ENCODE data around the gene ACP3.
"Not testable (repeated sequence)": the region's sequence is repeated elsewhere in the genome, so short reads cannot be mapped to it uniquely, and the experiment has no call there.

The ACP3 gene, protein sequence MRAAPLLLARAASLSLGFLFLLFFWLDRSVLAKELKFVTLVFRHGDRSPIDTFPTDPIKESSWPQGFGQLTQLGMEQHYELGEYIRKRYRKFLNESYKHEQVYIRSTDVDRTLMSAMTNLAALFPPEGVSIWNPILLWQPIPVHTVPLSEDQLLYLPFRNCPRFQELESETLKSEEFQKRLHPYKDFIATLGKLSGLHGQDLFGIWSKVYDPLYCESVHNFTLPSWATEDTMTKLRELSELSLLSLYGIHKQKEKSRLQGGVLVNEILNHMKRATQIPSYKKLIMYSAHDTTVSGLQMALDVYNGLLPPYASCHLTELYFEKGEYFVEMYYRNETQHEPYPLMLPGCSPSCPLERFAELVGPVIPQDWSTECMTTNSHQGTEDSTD

DNA sequence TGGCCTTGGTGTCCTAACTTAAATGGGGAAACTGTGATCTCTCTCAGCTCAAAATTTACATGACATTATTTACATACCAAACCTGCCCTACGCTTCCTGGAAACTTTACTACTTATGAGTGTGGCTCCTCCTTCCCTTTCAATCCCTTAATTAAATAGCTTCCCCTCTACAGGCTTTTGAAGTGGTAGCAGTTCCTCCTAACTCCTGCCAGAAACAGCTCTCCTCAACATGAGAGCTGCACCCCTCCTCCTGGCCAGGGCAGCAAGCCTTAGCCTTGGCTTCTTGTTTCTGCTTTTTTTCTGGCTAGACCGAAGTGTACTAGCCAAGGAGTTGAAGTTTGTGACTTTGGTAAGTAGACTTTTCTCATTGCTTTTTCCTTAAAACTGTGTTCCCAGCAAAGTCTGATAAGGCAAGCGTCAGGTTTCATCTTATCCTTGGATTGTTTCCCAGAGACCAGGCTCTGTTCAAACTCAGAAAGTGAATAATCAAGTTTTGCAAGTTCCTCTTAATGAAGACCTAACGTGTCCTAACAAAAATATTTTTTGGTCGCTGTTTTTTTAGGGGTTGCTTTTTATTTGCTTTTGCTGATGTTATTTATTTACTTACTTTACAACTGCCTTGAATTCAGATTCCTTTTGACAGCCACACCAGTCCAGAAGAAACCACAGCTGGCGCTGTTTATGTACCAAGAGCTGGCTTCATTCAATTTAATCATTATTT, at the start of gene ACP3:
TSS of gene ACP3 (plus strand) at position 179 of the 720 bp plus-strand sequence. CDS start at position 229, 50 bp downstream.
- no peak for DNase-seq

DNA sequence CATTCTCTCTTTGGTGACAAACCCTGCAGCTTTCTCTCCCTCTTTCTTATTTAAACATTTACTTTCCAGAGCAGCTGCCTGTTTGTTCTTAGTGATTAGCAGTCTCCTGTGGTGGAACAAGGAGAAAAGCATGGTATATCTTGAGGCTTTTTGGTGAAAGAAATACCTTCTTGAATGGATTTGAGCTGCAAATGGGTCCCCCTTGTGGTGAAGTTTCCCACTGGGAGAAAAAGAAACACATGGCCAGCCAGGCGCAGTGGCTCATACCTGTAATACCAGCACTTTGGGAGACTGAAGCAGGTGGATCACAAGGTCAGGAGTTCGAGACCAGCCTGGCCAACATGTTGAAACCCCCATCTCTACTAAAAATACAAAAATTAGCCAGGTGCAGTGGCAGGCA, 48.3 kb upstream of the ACP3 start:
- no peak for DNase-seq

DNA sequence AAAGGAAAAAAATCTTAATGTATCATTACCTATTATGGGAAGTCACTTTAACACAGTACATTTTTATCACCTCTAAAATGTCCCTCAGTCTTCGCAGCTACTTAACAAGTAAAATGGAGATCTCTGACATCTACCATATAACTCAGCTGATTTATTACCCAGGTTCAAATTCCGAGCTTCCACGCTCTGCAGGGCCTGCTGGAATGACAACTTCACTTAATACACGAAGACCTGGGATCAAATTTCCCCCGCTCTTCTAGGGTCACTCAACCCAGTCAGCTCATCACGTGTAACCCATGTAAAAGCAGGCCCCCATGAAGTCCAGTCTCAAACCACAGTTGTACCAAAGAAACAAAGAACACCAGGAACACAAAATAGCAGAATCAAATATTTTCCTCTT, 44.2 kb upstream of the ACP3 start:
- no peak for DNase-seq

DNA sequence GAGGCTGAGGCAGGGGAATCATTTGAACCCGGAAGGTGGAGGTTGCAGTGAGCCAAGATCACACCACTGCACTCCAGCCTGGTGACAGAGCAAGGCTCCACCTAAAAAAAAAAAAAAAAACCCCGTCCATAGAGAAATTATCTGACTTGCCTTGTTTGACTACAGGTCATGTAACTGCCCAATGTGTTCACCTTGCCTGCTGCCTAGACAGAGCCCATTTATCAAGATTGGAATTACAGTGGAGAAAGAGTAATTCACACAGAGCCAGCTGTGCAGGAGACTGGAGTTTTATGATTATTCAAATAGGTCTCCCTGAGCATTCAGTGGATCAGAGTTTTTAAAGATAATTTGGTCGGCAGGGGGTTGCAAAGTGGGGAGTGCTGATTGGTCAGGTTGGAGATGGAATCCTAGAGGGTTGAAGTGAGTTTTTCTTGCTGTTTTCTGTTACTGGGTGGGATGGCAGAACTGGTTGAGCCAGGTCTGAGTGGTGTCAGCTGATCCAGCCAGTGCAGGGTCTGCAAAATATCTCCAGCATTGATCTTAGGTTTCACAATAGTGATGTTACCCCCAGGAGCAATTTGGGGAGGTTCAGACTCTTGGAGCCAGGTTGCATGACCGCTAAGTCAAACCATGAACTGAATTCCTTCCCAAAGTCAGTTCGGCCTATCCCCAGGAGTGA, 40.8 kb upstream of the ACP3 start:
- DNase-seq = no peak

DNA sequence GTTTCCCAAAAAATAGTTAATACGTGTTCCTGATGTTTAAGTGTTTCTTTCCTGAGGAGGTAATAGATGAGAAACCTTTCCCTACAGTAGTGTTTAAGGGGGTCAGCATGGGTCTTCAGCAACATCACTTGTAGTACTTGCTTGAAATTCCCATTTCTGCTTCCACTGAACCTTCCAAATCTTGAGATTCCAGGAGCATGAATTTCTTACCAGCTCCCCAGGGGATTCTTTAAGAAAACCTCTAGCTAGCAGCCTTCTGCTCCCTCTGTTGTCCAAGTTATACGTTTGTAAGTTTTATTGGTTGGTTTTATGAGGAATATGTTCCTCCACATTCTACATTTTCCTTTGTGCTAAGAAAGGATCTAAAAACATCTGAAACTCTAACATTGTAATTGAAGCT, 38.2 kb upstream of the ACP3 start:
- no peak for DNase-seq

DNA sequence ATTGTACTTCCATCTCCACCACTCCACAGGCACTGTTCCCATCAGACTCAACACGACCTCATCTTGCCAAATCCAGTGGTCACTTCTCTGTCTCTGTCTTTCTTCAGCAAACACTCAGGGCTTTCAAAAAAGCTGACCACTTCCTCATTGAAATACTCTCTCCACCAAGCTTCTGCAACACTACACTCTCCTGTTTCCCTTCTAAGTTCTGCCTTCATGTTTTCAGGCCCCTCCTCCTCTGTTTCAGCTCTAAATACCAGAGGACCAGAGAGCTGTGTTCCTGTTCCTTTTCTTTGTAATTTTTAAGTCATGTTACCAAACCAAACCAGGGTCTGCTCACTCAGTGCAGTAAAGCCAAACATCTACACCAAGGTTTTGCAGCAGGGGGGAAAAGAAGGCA, 33.8 kb upstream of the ACP3 start:
- no peak for DNase-seq

DNA sequence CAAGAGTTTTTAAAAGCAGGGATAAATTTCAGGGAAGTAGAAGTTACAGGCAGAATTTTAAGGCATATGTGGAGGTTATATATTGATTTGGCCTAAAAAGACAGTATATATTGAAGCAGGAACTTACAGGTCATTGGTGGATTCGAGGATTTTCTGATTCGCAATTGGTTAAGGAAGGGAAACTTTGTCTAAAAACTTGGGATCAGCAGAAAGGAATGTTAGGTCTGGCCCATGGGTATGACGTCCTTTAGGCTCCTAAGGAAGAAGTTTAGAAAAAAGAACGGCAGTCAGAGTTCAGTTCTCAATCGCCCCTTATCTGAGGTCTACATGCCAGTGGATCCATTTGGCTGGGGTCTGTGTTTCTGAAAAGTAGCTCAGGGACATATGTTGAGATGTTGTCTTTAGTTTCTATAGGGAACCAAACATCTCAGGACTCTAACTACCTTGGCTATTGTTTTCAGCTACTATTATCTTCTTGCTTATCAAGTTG, 33.2 kb upstream of the ACP3 start:
- no peak for DNase-seq

DNA sequence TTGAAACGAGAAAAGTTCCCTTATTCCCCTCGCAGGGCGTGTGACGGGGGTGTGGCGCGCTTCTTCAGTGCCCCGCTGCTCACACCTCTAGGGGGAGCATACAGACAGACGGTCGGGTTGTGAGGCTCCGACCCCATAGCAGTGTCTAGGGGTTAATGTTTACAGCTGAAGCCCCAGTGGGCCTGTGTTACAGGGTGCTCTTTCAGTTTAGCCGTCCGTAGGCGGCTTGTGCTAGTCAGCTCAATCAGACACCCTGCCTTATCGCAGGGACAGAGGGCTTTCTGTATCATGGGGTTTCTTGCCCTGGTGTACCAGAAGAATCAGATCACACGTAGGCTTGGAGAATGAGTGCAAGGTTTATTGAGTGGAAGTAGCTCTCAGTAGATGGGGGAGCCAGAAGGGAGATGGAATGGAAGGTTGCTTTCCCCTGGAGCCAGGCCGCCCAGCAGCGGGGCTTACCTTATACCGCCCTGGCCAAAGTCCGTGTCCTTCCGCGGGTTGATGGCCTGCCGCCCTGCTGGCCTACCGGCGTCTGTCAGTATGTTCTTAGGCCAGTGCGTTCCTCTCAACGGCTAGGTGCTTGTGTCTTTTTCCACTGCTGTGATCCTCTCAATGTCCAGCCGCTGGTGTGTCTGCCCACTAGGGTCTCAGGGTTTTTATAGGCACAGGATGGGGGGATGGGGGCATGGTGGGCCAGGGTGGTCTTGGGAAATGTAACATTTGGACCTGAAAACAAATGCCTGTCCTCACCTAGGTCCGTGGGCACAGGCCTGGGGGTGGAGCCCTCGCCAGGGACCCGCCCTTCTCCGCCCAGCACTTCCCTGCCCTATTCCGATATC, 32.2 kb upstream of the ACP3 start:
- no peak for DNase-seq

DNA sequence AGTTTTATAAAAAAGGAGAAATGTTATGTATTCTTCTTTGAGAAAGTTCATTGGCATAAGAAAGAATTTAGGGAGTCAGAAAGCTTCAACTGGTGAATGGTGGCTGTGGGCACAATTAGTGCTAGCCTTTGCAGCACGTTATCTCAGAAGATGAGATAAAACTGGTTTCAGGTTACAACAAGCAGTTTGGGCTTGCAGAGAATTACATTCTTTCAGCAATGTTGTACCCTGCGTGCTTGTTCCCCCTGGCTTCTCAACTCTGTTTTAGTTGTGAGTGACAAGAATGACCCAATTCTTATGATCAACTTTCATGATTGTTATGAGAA, 31.6 kb upstream of the ACP3 start:
- no peak for DNase-seq

DNA sequence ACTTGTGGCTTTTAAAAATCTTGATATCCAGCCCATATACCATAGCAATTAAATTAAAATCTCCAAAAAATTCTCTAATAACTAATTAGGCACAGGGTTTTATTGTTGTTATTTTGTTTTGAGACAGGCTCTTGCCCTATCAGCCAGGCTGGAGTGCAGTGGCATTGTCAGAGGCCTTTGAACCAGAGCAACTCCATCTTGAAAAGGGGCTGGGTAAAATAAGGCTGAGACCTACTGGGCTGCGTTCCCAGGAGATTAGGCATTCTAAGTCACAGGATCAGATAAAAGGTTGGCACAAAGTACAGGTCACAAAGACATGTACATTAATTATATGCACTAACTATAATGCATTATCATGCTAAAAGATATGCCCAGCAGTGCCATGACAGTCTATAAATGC, 31.2 kb upstream of the ACP3 start:
- no peak for DNase-seq

DNA sequence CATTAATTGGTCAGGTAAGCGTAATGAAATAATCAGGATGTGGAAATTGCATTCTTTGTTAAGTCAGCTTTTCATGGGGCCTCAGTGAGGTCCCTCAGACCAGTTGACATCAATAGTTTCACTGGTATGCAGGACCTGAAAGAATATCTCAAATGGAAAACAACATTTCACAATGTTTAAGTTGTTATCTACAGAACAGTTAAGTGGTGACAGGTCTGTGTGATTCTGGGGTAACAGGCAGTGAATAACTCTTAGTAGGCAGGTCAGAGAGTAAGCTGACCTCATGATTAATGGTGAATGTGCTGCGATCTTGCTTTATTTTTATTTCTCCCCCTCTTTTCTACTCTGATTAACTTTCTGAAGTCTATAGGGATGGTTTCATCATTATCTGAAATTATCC, 28.9 kb upstream of the ACP3 start:
- DNase-seq = no peak

DNA sequence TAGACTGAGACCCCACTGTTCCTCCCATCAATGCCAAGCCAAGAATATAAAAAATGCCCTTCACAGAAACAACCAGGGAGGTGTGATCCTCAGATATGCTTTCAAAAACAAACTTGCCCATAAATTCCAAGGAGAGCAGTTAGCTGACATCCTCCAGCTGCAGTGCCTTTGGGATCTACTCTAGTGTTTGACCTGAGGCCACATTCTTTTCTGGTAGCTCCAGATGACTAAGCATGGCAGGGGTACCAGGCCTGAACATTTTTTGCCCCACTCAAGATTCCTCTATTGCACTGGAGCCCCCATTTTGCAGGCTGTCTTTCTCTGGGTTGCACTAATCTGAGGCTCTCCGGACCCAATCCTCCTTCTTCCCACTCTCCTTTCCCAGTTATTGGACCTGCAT, 27.9 kb upstream of the ACP3 start:
- no peak for DNase-seq

DNA sequence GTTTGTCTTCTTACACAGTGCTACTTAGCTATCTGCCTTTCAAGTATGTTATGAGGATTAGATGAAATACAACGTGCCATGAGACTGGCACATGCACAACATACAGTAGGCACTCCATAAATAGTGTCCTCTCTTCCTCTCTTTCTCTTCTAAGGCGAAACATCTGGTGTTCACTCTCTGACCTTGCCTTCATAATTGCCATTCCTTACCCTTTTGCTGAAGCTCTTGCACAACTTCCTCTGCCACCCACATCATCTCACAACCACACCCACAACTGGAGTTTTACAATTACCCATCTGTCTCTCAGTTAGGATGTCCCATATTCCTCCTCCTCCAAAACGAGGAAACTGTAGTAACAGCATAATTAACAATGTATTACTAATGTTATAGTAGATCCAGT, 26.4 kb upstream of the ACP3 start:
- DNase-seq = no peak

DNA sequence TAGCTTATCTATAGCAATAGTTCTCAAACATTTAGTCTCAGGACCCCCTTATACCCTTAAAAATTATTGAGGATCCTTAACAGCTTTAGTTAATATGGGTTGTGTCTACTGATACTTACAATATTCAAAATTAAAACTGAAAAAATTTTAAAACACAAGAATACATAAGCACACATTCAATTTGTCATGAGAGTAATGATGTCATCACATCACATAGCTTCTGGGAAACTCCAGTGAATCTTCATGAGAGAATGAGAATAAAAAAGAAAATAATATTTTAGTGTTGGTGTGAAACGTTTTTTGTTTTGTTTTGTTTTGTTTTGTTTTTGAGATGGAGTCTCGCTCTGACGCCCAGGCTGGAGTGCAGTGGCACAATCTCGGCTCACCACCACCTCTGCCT, 25.2 kb upstream of the ACP3 start:
- DNase-seq = no peak

DNA sequence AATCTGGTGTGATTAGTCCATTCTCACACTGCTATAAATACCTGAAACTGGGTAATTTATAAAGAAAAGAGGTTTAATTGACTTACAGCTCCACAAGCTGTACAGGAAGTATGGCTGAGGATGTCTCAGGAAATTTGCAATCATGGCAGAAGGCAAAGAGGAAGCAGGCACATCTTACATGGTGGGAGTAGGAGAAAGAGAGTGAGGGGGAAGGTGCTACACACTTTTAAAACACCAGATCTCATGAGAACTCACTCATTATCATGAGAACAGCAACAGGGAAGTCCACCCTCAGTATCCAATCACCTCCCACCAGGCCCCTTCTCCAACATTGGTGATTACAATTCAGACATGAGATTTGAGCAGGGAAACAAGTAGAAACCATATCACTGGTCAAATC, 24.0 kb upstream of the ACP3 start:
- no peak for DNase-seq

DNA sequence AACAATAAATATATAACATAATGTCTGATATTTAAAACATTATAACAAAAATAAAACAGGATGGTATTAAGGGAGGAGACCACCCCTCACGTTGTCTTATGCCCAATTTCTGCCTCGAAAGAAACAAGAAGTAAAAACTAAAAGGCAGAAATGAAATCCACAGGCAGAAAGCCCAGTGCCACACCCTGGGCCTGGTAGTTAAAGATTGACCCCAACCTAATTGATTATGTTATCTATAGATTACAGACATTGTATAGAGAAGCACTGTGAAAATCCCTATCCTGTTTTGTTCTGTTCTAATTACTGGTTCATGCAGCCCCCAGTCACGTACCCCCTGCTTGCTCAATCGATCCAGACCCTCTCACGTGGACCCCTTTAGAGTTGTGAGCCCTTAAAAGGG, 22.3 kb upstream of the ACP3 start:
- DNase-seq = no peak

DNA sequence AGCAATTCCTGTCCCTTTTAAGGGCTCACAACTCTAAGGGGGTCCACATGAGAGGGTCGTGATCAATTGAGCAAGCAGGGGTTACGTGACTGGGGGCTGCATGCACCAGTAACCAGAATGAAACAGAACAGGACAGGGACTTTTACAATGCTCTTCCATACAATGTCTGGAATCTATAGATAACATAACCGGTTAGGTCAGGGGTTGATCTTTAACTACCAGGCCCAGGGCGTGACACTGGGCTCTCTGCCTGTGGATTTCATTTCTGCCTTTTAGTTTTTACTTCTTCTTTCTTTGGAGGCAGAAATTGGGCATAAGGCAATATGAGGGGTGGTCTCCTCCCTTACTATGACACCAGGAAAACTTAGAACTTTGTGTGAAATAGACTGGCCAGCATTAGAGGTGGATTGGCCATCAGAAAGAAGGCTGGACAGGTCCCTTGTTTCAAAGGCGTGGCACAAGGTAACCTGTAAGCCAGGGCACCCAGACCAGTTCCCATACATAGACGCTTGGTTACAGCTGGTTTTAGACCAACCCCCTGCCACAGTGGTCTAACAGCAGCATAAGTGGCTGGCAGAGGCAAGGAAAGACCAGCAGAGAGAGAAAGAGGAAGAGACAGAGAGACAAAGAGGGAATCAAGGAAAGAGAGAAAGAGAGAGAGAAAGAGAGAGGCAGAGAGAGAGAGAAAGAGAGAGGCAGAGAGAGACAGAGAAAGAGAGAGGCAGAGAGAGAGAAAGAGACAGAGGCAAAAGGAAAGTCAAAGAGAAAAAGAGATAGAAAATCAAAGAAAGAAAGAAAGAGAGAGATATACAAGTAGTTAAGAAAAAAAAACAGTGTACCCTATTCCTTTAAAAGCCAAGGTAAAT, 13.6 kb upstream of the ACP3 start:
- DNase-seq = not testable (repeated sequence)

DNA sequence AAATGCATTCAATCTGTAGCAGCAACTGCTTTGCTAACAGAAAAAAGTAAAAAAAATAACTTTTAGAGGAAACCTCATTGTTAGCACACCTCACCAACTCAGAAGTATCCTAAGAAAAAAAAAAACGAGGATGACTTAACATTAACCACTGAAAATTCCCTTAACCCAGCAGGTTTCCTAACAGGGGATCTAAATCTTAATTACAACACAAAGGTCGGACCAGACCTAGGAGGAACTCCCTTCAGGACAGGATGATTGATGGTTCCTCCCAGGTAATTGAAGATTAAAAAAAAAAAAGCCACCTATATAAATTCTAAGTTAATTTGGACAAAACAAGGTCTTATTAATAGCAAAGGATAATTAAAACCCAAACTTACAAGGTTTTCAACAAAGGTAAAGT, 12.9 kb upstream of the ACP3 start:
- not testable (repeated sequence) for DNase-seq

DNA sequence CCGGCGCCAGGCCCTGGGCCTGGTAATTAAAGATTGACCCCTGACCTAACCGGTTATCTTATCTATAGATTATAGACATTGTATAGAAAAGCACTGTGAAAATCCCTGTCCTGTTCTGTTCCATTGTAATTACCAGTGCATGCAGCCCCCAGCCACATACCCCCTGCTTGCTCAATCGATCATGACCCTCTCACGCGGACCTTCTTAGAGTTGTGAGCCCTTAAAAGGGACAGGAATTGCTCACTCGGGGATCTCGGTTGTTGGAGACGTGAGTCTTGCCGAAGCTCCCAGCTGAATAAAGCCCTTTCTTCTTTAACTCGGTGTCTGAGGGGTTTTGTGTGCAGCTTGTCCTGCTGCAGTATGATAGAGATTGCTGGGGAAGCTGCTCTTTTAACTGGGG, 7.2 kb upstream of the ACP3 start:
- DNase-seq = not testable (repeated sequence)

DNA sequence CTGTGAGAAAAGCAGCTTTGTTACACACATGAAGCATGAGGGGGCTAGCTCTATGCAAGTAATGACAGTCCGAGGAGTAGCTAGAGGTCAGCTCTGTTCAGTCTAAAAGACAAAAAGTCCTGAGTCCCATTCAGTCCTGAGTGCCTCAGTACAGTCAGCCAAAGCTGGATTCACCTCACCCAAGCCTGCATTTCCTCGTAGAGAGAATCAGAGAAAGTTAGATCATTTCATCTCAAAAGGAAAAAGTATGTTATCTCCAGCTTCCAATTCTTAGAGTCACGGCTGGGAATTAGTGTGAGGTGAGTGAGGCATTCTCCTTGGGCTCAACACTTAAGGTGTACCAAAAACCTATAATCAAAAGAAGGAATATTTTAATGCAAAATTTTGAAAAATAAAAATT, 5.9 kb upstream of the ACP3 start:
- no peak for DNase-seq

DNA sequence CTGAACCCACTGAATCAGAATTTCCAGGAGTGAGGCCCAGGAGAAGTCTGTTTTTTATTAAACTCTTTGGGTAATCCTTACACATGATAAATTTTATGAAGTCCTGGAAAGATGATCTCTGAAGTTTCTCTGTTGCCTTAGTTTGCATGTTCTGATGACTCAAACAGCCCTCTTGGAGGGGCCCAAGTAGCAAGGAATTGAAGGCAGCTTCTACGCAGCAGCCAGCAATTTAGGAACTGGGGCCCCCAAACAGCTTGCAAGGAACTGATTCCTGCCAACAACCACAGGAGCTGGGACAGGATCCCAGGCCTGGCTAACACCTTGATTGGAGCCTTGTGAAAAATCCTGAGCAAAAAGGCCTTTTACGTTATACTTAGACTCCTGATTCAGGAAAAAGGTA, 5.4 kb upstream of the ACP3 start:
- DNase-seq = no peak

DNA sequence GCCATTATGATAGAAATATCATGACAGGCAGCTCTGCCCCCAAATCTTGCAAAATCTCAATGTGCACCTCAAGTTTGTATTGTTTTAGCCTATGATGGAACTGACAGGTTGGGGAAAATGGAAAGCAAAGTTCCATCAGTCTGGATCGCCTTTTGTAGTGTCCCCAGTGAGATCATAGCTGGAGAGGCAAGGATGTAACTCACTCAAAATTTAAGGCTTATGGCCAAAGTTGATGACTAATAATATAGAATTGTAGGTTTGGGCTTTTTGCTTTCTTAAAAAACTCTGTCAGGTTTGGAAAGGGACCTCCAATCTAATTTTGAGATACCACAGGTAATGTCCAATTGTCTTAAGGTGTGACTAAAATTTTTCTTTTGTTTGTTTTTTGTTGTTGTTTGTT, 1.4 kb upstream of the ACP3 start:
- no peak for DNase-seq

Measured in stimulated activated naive CD4-positive, alpha-beta T cell treated with Interleukin-2 at 50 U/mL for 16 hours (primary cell).